Mesenchymal stem cell (in vitro differentiated cells and primary cell): ENCODE data around the gene NDE1.

Experiments
- DNase-seq: peaks from one replicate; pipeline ENCODE4 v3.0.0-alpha.2; 2013
- H2AFZ ChIP-seq: one replicate; pipeline ENCODE4 v1.6.1; 2013; ENCODE audit warnings: low read depth, mild to moderate bottlenecking, control low read depth, inconsistent platforms, low read length, moderate library complexity
- H2AK5ac ChIP-seq: 2 replicates; pipeline ENCODE4 v1.6.1; 2013; ENCODE audit warnings: low read length, moderate library complexity, mild to moderate bottlenecking, inconsistent platforms; ENCODE audit not compliant: severe bottlenecking
- H2BK120ac ChIP-seq: one replicate; pipeline ENCODE4 v1.6.1; 2013; ENCODE audit warnings: low read depth, mild to moderate bottlenecking, inconsistent platforms, low read length, moderate library complexity
- H2BK12ac ChIP-seq, 2 experiments: one replicate each; pipeline ENCODE4 v1.6.1; 2013; ENCODE audit warnings: inconsistent platforms in 2 of 2, low read length in 2 of 2, mild to moderate bottlenecking in 2 of 2, moderate library complexity in 2 of 2, control low read depth in 1 of 2
- H2BK15ac ChIP-seq: one replicate; pipeline ENCODE4 v1.6.1; 2013; ENCODE audit warnings: mild to moderate bottlenecking, low read depth, inconsistent platforms; ENCODE audit not compliant: poor library complexity, severe bottlenecking
- H2BK5ac ChIP-seq: 2 replicates; pipeline ENCODE4 v1.6.1; 2013; ENCODE audit warnings: low read depth, mild to moderate bottlenecking, low read length, control low read depth, inconsistent platforms; ENCODE audit not compliant: poor library complexity, severe bottlenecking
- H3K14ac ChIP-seq, 2 experiments: one replicate each; pipeline ENCODE4 v1.6.1; 2013; ENCODE audit warnings: inconsistent platforms in 2 of 2, low read length in 2 of 2, control low read depth in 1 of 2, mild to moderate bottlenecking in 1 of 2, moderate library complexity in 1 of 2
- H3K18ac ChIP-seq, 2 experiments: one replicate each; pipeline ENCODE4 v1.6.1; 2013; ENCODE audit warnings: inconsistent platforms in 2 of 2, low read length in 2 of 2, control low read depth in 1 of 2, low read depth in 1 of 2, mild to moderate bottlenecking in 1 of 2
- H3K23ac ChIP-seq, 2 experiments: one replicate each; pipeline ENCODE4 v1.6.1; 2013; ENCODE audit warnings: inconsistent platforms in 2 of 2, low read length in 2 of 2, mild to moderate bottlenecking in 2 of 2, moderate library complexity in 2 of 2, control low read depth in 1 of 2
- H3K27ac ChIP-seq: 2 replicates; pipeline ENCODE4 v1.5.1; 2013; ENCODE audit warnings: mild to moderate bottlenecking, moderate library complexity, low read length, control low read depth, inconsistent platforms; ENCODE audit not compliant: poor library complexity, severe bottlenecking
- H3K27me3 ChIP-seq, 2 experiments: 2 replicates each; pipeline versions ENCODE4 v1.6.1 to v1.7.0; 2013; ENCODE audit warnings: low read length in 2 of 2, mild to moderate bottlenecking in 2 of 2, moderate library complexity in 2 of 2, control low read depth in 1 of 2, inconsistent platforms in 1 of 2; ENCODE audit not compliant: control insufficient read depth in 1 of 2, insufficient read depth in 1 of 2
- H3K36me3 ChIP-seq, 2 experiments: 2 replicates each; pipeline versions ENCODE4 v1.6.1 to v1.7.0; 2013; ENCODE audit warnings: low read length in 2 of 2, control low read depth in 1 of 2, inconsistent platforms in 1 of 2, low read depth in 1 of 2, mild to moderate bottlenecking in 1 of 2; ENCODE audit not compliant: insufficient read depth in 2 of 2, control insufficient read depth in 1 of 2
- H3K4ac ChIP-seq, 2 experiments: one replicate each; pipeline ENCODE4 v1.6.1; 2013; ENCODE audit warnings: inconsistent platforms in 2 of 2, low read length in 2 of 2, mild to moderate bottlenecking in 2 of 2, moderate library complexity in 2 of 2, control low read depth in 1 of 2, low read depth in 1 of 2
- H3K4me1 ChIP-seq: 2 replicates; pipeline ENCODE4 v1.6.1; 2013; ENCODE audit warnings: low read depth, low read length, control low read depth; ENCODE audit not compliant: control insufficient read depth, insufficient read depth
- H3K4me2 ChIP-seq: 2 replicates; pipeline ENCODE4 v1.6.1; 2013; ENCODE audit warnings: low read length, mild to moderate bottlenecking, inconsistent platforms; ENCODE audit not compliant: poor library complexity, severe bottlenecking
- H3K4me3 ChIP-seq, 2 experiments: 2 replicates each; pipeline versions ENCODE4 v1.5.1 to v1.7.0; 2013; ENCODE audit warnings: low read length in 2 of 2, mild to moderate bottlenecking in 2 of 2, control low read depth in 1 of 2, low read depth in 1 of 2; ENCODE audit not compliant: insufficient read depth in 1 of 2
- H3K79me1 ChIP-seq: replicated peaks from 2 replicates; pipeline ENCODE4 v1.6.1; 2013; ENCODE audit warnings: mild to moderate bottlenecking, control low read depth, low read length, inconsistent platforms; ENCODE audit not compliant: poor library complexity, severe bottlenecking
- H3K9ac ChIP-seq: 2 replicates; pipeline ENCODE4 v1.7.0; 2013; ENCODE audit warnings: mild to moderate bottlenecking, low read length, moderate library complexity
- H3K9me3 ChIP-seq: 2 replicates; pipeline ENCODE4 v1.7.0; 2013; ENCODE audit warnings: mild to moderate bottlenecking, low read length; ENCODE audit not compliant: control insufficient read depth
- H4K8ac ChIP-seq: one replicate; pipeline ENCODE4 v1.6.1; 2013; ENCODE audit warnings: inconsistent platforms, mild to moderate bottlenecking, low read length, moderate library complexity
- H4K91ac ChIP-seq: one replicate; pipeline ENCODE4 v1.6.1; 2013; ENCODE audit warnings: mild to moderate bottlenecking, low read length, inconsistent platforms
- WGBS: methylation state at CpG from one replicate; pipeline ENCODE4 v1.1.7; 2013; ENCODE audit warnings: mixed read lengths; 5-methylcytosine and 5-hydroxymethylcytosine counted together

The NDE1 gene

DNA sequence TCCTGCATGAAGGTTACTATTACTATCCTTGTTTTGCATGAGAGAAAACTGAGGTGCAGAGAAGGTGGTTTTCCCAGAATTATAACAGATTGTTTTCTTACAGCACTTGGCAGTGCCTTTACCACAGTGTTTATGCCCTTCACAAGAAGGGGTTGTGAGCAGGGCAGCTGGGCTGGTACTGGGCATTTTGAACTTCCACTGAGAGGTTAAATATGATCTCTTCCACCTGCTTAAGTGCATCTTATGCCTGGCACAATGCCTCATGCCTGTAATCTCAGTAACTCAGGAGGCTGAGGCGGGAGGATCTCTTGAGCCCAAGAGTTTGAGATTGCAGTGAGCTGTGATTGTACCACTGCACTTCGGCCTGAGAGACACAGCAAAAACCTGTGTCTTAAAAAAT, 36.2 kb downstream of the NDE1 start:
- H3K9ac ChIP-seq: no peak overlapping the region
- DNase-seq: no peak

DNA sequence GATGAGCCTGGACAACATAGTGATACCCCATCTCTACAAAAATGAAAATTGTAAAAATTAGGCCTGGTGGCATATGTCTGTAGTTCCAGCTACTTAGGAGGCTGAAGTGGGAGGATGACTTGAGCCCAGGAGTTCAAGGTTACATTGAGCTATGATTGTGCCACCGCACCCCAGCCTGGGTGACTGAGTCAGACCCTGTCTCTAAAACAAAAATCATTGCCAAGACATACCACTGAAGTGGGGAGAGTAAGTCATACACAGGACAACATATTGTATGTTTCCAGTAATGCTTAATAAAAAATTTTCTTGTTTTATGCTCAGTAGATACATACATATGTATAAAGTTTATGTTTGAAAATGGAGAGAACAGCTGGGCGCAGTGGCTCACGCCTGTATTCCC, 39.2 kb downstream of the NDE1 start:
- DNase-seq: no peak

More for the DNA sequence above, 36.2 kb downstream of the NDE1 start:
- peaks cover 44 to 52% of the 10 kb centered on the region in 2 experiments for H3K36me3 ChIP-seq
- no peak overlapping the region for H2AK5ac ChIP-seq
- H3K14ac ChIP-seq: no peak overlapping the region
- 100% methylated on average over 2 of the region's 2 CpGs for WGBS
- no peak overlapping the region for H2AFZ ChIP-seq
- H3K4me3 ChIP-seq: no peak overlapping the region
- no peaks in the 10 kb centered on the region for H3K27me3 ChIP-seq
- H3K4ac ChIP-seq: no peak overlapping the region
- no peak overlapping the region for H4K8ac ChIP-seq
- H3K9me3 ChIP-seq: no peaks in the 10 kb centered on the region
- peaks cover 20% of the 10 kb centered on the region for H3K79me1 ChIP-seq
- no peak overlapping the region for H4K91ac ChIP-seq
- H2BK5ac ChIP-seq: no peak overlapping the region
- H2BK15ac ChIP-seq: no peak overlapping the region
- H3K27ac ChIP-seq: no peak overlapping the region
- H3K23ac ChIP-seq: no peak overlapping the region
- H2BK12ac ChIP-seq: no peak overlapping the region
- no peak overlapping the region for H2BK120ac ChIP-seq
- no peak overlapping the region for H3K18ac ChIP-seq
- peaks cover 4% of the 10 kb centered on the region for H3K4me1 ChIP-seq
- H3K4me2 ChIP-seq: no peak overlapping the region

DNA sequence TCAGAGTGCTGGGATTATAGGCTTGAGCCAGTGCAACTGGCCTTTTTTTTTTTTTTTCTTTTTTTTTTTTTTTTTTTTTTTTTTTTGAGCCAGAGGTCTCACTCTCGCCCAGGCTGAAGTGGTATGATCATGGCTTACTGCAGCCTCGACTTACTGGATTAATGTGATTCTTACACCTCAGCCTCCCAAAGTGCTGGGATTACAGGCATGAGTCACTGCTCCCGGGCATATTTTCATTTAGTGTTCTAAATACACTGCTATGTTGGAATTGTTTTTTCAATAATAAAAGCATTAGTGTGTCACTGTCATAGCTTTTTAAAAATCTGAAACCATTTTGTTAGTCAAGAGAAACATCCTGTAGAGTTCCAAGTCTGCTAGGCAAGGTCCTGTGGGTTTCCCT, 40.3 kb downstream of the NDE1 start:
- Histone ChIP-seq H2AFZ (no peak overlapping the region), H3K4me3 (no peak overlapping the region), H3K14ac (no peak overlapping the region), H3K9ac (no peak overlapping the region), H2BK15ac (no peak overlapping the region), H2BK5ac (no peak overlapping the region), H2BK120ac (no peak overlapping the region), H3K4ac (no peak overlapping the region), H2AK5ac (no peak overlapping the region), H3K23ac (no peak overlapping the region), H3K36me3 (peaks cover 71 to 81% of the 10 kb centered on the region in 2 experiments), H3K9me3 (no peaks in the 10 kb centered on the region), H4K91ac (no peak overlapping the region), H3K18ac (no peak overlapping the region), H3K27me3 (no peaks in the 10 kb centered on the region), H3K79me1 (peaks cover 21% of the 10 kb centered on the region), H3K27ac (no peak overlapping the region), H3K4me2 (no peak overlapping the region), H3K4me1 (no peaks in the 10 kb centered on the region), H4K8ac (no peak overlapping the region), H2BK12ac (no peak overlapping the region)
- WGBS: 60% methylated on average over 1 of the region's 3 CpGs
- no peak for DNase-seq

More for the DNA sequence above, 39.2 kb downstream of the NDE1 start:
- H2AK5ac ChIP-seq: no peak overlapping the region
- H2BK5ac ChIP-seq: no peak overlapping the region
- H3K4me3 ChIP-seq: no peak overlapping the region
- H3K27ac ChIP-seq: no peak overlapping the region
- no peak overlapping the region for H3K4me2 ChIP-seq
- no peaks in the 10 kb centered on the region for H3K27me3 ChIP-seq
- no peak overlapping the region for H3K9ac ChIP-seq
- H3K18ac ChIP-seq: no peak overlapping the region
- no peak overlapping the region for H4K91ac ChIP-seq
- H3K4ac ChIP-seq: no peak overlapping the region
- peaks cover 67 to 78% of the 10 kb centered on the region in 2 experiments for H3K36me3 ChIP-seq
- H2AFZ ChIP-seq: no peak overlapping the region
- no peak overlapping the region for H3K14ac ChIP-seq
- H2BK120ac ChIP-seq: no peak overlapping the region
- H2BK12ac ChIP-seq: no peak overlapping the region
- H4K8ac ChIP-seq: no peak overlapping the region
- no peaks in the 10 kb centered on the region for H3K4me1 ChIP-seq
- H2BK15ac ChIP-seq: no peak overlapping the region
- H3K23ac ChIP-seq: no peak overlapping the region
- peaks cover 21% of the 10 kb centered on the region for H3K79me1 ChIP-seq
- no peaks in the 10 kb centered on the region for H3K9me3 ChIP-seq
- WGBS: 100% methylated on average over 3 of the region's 3 CpGs

GRCh38 chr16:15691046-15691445, 41.0 kb downstream of the NDE1 start:
- H3K79me1 ChIP-seq: peaks cover 19% of the 10 kb centered on the region
- no peak overlapping the region for H2AK5ac ChIP-seq
- H3K23ac ChIP-seq: no peak overlapping the region
- H3K4me2 ChIP-seq: no peak overlapping the region
- H3K4me3 ChIP-seq: no peak overlapping the region
- H3K9ac ChIP-seq: no peak overlapping the region
- no peaks in the 10 kb centered on the region for H3K9me3 ChIP-seq
- no peak overlapping the region for H3K27ac ChIP-seq
- peaks cover 67 to 78% of the 10 kb centered on the region in 2 experiments for H3K36me3 ChIP-seq
- no peak overlapping the region for H3K4ac ChIP-seq
- no peak overlapping the region for H2AFZ ChIP-seq
- no peak overlapping the region for H3K18ac ChIP-seq
- H2BK12ac ChIP-seq: no peak overlapping the region
- H4K8ac ChIP-seq: no peak overlapping the region
- H3K27me3 ChIP-seq: no peaks in the 10 kb centered on the region
- no peak overlapping the region for H4K91ac ChIP-seq
- H2BK120ac ChIP-seq: no peak overlapping the region
- no peak overlapping the region for H2BK15ac ChIP-seq
- 96% methylated on average over 10 of the region's 10 CpGs for WGBS
- H3K4me1 ChIP-seq: no peaks in the 10 kb centered on the region
- no peak overlapping the region for H2BK5ac ChIP-seq
- no peak for DNase-seq
- no peak overlapping the region for H3K14ac ChIP-seq
